GM23338 (cell line): ENCODE data around the gene NGFR. TPM values are rescaled to one million over a fixed set of nuclear protein-coding genes. Genes with fewer than 3 reads are reported as not detected.

Experiments used
- ATAC-seq: fragments of 200-7000 bp; cut with Tn5 transposase; 3 replicates; pipeline ENCODE4 v1.9.1; 2020
- DNase-seq: peaks from one replicate; pipeline ENCODE4 v3.0.0-alpha.2; 2015; ENCODE audit warnings: low spot score
- H2AFZ ChIP-seq: fragments of 200-600 bp; sonication (generic); 2 replicates; pipeline ENCODE4 v1.8.0; 2016; ENCODE audit warnings: antibody characterized with exemption, mild to moderate bottlenecking, moderate library complexity
- H3F3A ChIP-seq: fragments of 200-600 bp; sonication (generic); replicated peaks from 2 replicates; pipeline ENCODE4 v1.8.0; 2017; ENCODE audit warnings: antibody characterized with exemption, mixed run types, low read depth
- H3K27ac ChIP-seq: fragments of 200-600 bp; sonication (generic); 2 replicates; pipeline ENCODE4 v1.6.1; 2016; ENCODE audit warnings: low read depth
- H3K27me3 ChIP-seq: fragments of 200-600 bp; sonication (generic); 2 replicates; pipeline ENCODE4 v1.8.0; 2016; ENCODE audit warnings: mild to moderate bottlenecking, mixed run types, moderate library complexity; ENCODE audit not compliant: insufficient read depth
- H3K36me3 ChIP-seq: fragments of 200-600 bp; sonication (generic); 2 replicates; pipeline ENCODE4 v1.8.0; 2016; ENCODE audit warnings: mild to moderate bottlenecking; ENCODE audit not compliant: insufficient read depth
- H3K4me1 ChIP-seq: fragments of 200-600 bp; sonication (generic); 2 replicates; pipeline ENCODE4 v1.8.0; 2016; ENCODE audit warnings: mild to moderate bottlenecking, moderate library complexity; ENCODE audit not compliant: insufficient read depth
- H3K4me2 ChIP-seq: fragments of 200-600 bp; sonication (generic); 2 replicates; pipeline ENCODE4 v1.7.1; 2017; ENCODE audit warnings: mixed run types
- H3K4me3 ChIP-seq: fragments of 200-600 bp; sonication (generic); 2 replicates; pipeline ENCODE4 v1.6.1; 2016; ENCODE audit warnings: mixed run types
- H3K79me2 ChIP-seq: fragments of 200-600 bp; sonication (generic); replicated peaks from 2 replicates; pipeline ENCODE4 v1.8.0; 2017; ENCODE audit warnings: mild to moderate bottlenecking; ENCODE audit not compliant: insufficient read depth
- H3K9me2 ChIP-seq: fragments of 200-600 bp; sonication (generic); 2 replicates; pipeline ENCODE4 v1.8.0; 2017; ENCODE audit not compliant: insufficient read depth
- H4K20me1 ChIP-seq: fragments of 200-600 bp; sonication (generic); replicated peaks from 2 replicates; pipeline ENCODE4 v1.8.0; 2017; ENCODE audit warnings: mild to moderate bottlenecking; ENCODE audit not compliant: insufficient read depth
- H3K27ac Mint-ChIP-seq: 2 replicates; pipeline ENCODE4 v1.8.0; 2020; ENCODE audit warnings: inconsistent platforms, mild to moderate bottlenecking, moderate library complexity, mixed read lengths
- H3K27me3 Mint-ChIP-seq: 3 replicates; pipeline ENCODE4 v1.8.0; 2022; ENCODE audit warnings: low read depth, mild to moderate bottlenecking, moderate library complexity, mixed read lengths, inconsistent platforms; ENCODE audit not compliant: insufficient read depth, poor library complexity
- H3K36me3 Mint-ChIP-seq: 3 replicates; pipeline ENCODE4 v1.8.0; 2021; ENCODE audit warnings: low read depth, mild to moderate bottlenecking, inconsistent platforms, moderate library complexity, mixed read lengths
- H3K4me1 Mint-ChIP-seq: 3 replicates; pipeline ENCODE4 v1.8.0; 2020; ENCODE audit warnings: mild to moderate bottlenecking, inconsistent platforms, mixed read lengths
- H3K4me3 Mint-ChIP-seq: 3 replicates; pipeline ENCODE4 v1.8.0; 2021; ENCODE audit warnings: moderate library complexity, mild to moderate bottlenecking, inconsistent platforms, mixed read lengths
- H3K9me3 Mint-ChIP-seq: 3 replicates; pipeline ENCODE4 v1.8.0; 2020; ENCODE audit warnings: moderate library complexity, mild to moderate bottlenecking, inconsistent platforms, mixed read lengths
- CREB1 ChIP-seq: fragments of 250-450 bp; sonication (Bioruptor Pico); IDR thresholded peaks from 2 replicates; pipeline ENCODE4 v1.5.0; 2020; ENCODE audit warnings: low read depth, mild to moderate bottlenecking, moderate library complexity
- CTCF ChIP-seq, 2 experiments: fragments of 200-600 bp in 1 of 2; sonication (generic) in 1 of 2; conservative IDR thresholded peaks; 2 replicates each; pipeline versions ENCODE4 v1.5.1 to v1.6.1; 2016 to 2017; ENCODE audit warnings: antibody characterized with exemption in 2 of 2, low read depth in 2 of 2, mild to moderate bottlenecking in 2 of 2, moderate library complexity in 1 of 2
- ETS1 ChIP-seq: IDR thresholded peaks from 2 replicates; pipeline ENCODE4 v1.6.1; 2016; ENCODE audit warnings: antibody characterized with exemption
- EZH2phosphoT487 ChIP-seq: fragments of 200-600 bp; sonication (generic); IDR thresholded peaks from one replicate; pipeline ENCODE4 v1.8.1; 2018; ENCODE audit warnings: antibody characterized with exemption; ENCODE audit not compliant: unreplicated experiment
- REST ChIP-seq: IDR thresholded peaks from one replicate; pipeline ENCODE4 v1.6.1; 2018; ENCODE audit warnings: antibody characterized with exemption; ENCODE audit not compliant: unreplicated experiment
- ZNF114 ChIP-seq: fragments of 250-450 bp; sonication (Bioruptor Pico); IDR thresholded peaks from 2 replicates; pipeline ENCODE4 v1.5.0; 2020; ENCODE audit warnings: mild to moderate bottlenecking, moderate library complexity
- ZNF462 ChIP-seq: fragments of 250-450 bp; sonication (Bioruptor Pico); IDR thresholded peaks from 2 replicates; pipeline ENCODE4 v1.5.0; 2020; ENCODE audit warnings: mild to moderate bottlenecking, moderate library complexity
- polyA plus RNA-seq: library from polyadenylated mRNA; unstranded; fragments of >200 nt; fragmentation: Nextera tagmentation; extraction: Ambion mirVana; gene quantifications from 2 replicates; pipeline ENCODE4 v1.2.1, GENCODE V29; 2016
- total RNA-seq: library from RNA; depleted of rRNA; stranded (reverse); fragments of >200 nt; shearing (Covaris generic); gene quantifications from 2 replicates; pipeline ENCODE4 v1.2.3, GENCODE V29; 2014

NGFR gene
- total and polyA plus RNA-seq, 2 experiments from 2014 or later = 2.8 to 6.9 TPM

- TF ChIP-seq ZNF114 (CRISPR knock-in tag) = no peak
- TF ChIP-seq ETS1 = no peak
- no peak for TF ChIP-seq EZH2phosphoT487
- TF ChIP-seq ZNF462 (CRISPR knock-in tag) = no peak
- no peak for TF ChIP-seq CREB1 (CRISPR knock-in tag)
Measured at GRCh38 chr17:49467175-49467574, 27.9 kb upstream of the NGFR start (continued).

GRCh38 chr17:49468811-49469385 is 26.2 kb upstream of the NGFR start:
- peaks cover 42% of the 10 kb centered on the region for H3K27me3 ChIP-seq
- no peak for ATAC-seq
- H3K27ac Mint-ChIP-seq = no peak overlapping the region
- TF ChIP-seq CTCF (conservative IDR thresholded peaks at IDR 0.05; ENCODE audit: low read depth in 2 of 2) (no peak), REST (no peak)

More at GRCh38 chr17:49468811-49469385, 26.2 kb upstream of the NGFR start:
- no peaks in the 10 kb centered on the region; the same call in 2 of the 3 replicates for H3K36me3 Mint-ChIP-seq
- H3K79me2 ChIP-seq = no peaks in the 10 kb centered on the region
- no peak overlapping the region for H2AFZ ChIP-seq
- peaks cover 39% of the 10 kb centered on the region for H3K27me3 Mint-ChIP-seq
- H4K20me1 ChIP-seq = no peaks in the 10 kb centered on the region; the same call in 1 of the 2 replicates
- H3K4me3 Mint-ChIP-seq = no peak overlapping the region; the same call in 2 of the 3 replicates
- no peak overlapping the region for H3K4me2 ChIP-seq
- 0 out of 2 replicates have a peak, but pooled peaks cover 3% of the 10 kb centered on the region for H3F3A ChIP-seq
- H3K36me3 ChIP-seq = no peaks in the 10 kb centered on the region
- no peak for DNase-seq
- H3K9me2 ChIP-seq = no peaks in the 10 kb centered on the region
- peaks cover 35% of the 10 kb centered on the region for H3K4me1 Mint-ChIP-seq
- H3K4me3 ChIP-seq = no peak overlapping the region
- peaks cover 13% of the 10 kb centered on the region for H3K4me1 ChIP-seq
- peaks cover 6% of the 10 kb centered on the region for H3K9me3 Mint-ChIP-seq
- no peak overlapping the region for H3K27ac ChIP-seq
